ENCODE measurements around the gene INF2. TPM values are rescaled to one million over a fixed set of nuclear protein-coding genes. Genes with fewer than 3 reads are reported as not detected.

Gene INF2
- total and polyA plus RNA-seq, 2 experiments from 2014 or later: 36.7 to 75.5 TPM

- Mint-ChIP-seq H3K27me3 (ENCODE audit: insufficient read depth, low read depth, poor library complexity) (peaks cover 6% of the 10 kb centered on the region), H3K27ac (no peak overlapping the region), H3K4me1 (peaks cover 31% of the 10 kb centered on the region), H3K36me3 (ENCODE audit: low read depth) (peaks cover 4% of the 10 kb centered on the region; the same call in 1 of the 3 replicates), H3K4me3 (no peak overlapping the region), H3K9me3 (no peaks in the 10 kb centered on the region)
- DNase-seq (ENCODE audit: low spot score) (no peak), ATAC-seq (no peak)
- H3K27ac ChIP-seq (ENCODE audit: low read depth): no peak overlapping the region
- H3K4me1 ChIP-seq (ENCODE audit: insufficient read depth): peaks cover 23% of the 10 kb centered on the region
- H3K27me3 ChIP-seq (ENCODE audit: insufficient read depth): no peaks in the 10 kb centered on the region
- H3K4me3 ChIP-seq: no peak overlapping the region
- H4K20me1 ChIP-seq (replicated peaks; ENCODE audit: insufficient read depth): peaks cover 3% of the 10 kb centered on the region; the same call in 1 of the 2 replicates
- no peaks in the 10 kb centered on the region for H3K36me3 ChIP-seq (ENCODE audit: insufficient read depth)
- H2AFZ ChIP-seq: no peak overlapping the region
- no peaks in the 10 kb centered on the region for H3K9me2 ChIP-seq (ENCODE audit: insufficient read depth)
- no peak overlapping the region for H3K4me2 ChIP-seq
- peaks cover 25% of the 10 kb centered on the region for H3K79me2 ChIP-seq (replicated peaks; ENCODE audit: insufficient read depth)
- TF ChIP-seq ZNF331 (CRISPR knock-in tag; IDR thresholded peaks at IDR 0.05; ENCODE audit: low read depth) (no peak), POLR2AphosphoS5 (IDR thresholded peaks at IDR 0.05; ENCODE audit: low read depth) (no peak), CREB1 (CRISPR knock-in tag; IDR thresholded peaks at IDR 0.05; ENCODE audit: low read depth) (no peak), CTCF (conservative IDR thresholded peaks at IDR 0.05; ENCODE audit: low read depth in 2 of 2) (no peak), NANOG (IDR thresholded peaks at IDR 0.05; ENCODE audit: borderline replicate concordance) (no peak), EZH2 (IDR thresholded peaks at IDR 0.05; ENCODE audit: low read depth, unreplicated experiment) (no peak), ETS1 (IDR thresholded peaks at IDR 0.05) (no peak), REST (IDR thresholded peaks at IDR 0.05; ENCODE audit: unreplicated experiment) (no peak), ZNF462 (CRISPR knock-in tag; IDR thresholded peaks at IDR 0.05) (no peak), EZH2phosphoT487 (IDR thresholded peaks at IDR 0.05; ENCODE audit: unreplicated experiment) (no peak), JUNB (IDR thresholded peaks at IDR 0.05; ENCODE audit: unreplicated experiment) (no peak), STAT1 (IDR thresholded peaks at IDR 0.05; ENCODE audit: unreplicated experiment) (no peak)
- H3F3A ChIP-seq (replicated peaks; ENCODE audit: low read depth): 0 out of 2 replicates have a peak, but pooled peaks cover 2% of the 10 kb centered on the region
Measured at GRCh38 chr14:104696671-104697316, 7.4 kb downstream of the INF2 start.
